Lung (tissue), 12 donors: Measurements from ENCODE around the gene PTPRD. TPM values are rescaled to one million over a fixed set of nuclear protein-coding genes. Genes with fewer than 3 reads are reported as not detected.
"Not testable (repeated sequence)": the region's sequence is repeated elsewhere in the genome, so short reads cannot be mapped to it uniquely, and the experiment has no call there.

Experiments used
- ATAC-seq: fragments of 200-7000 bp; cut with Tn5 transposase; one replicate; pipeline ENCODE4 v1.9.1; 2020; ENCODE audit warnings: moderate number of reproducible peaks; ENCODE audit not compliant: insufficient read depth, low FRiP score
- DNase-seq, 3 donors: peaks; one replicate each; pipeline ENCODE4 v3.0.0-alpha.2; 2013 to 2017
- H3K27ac ChIP-seq, 2 donors: one replicate each; pipeline ENCODE4 v1.5.1; 2013; ENCODE audit warnings: mild to moderate bottlenecking in 2 of 2, moderate library complexity in 2 of 2, control low read depth in 1 of 2, inconsistent platforms in 1 of 2, low read depth in 1 of 2, low read length in 1 of 2
- H3K27me3 ChIP-seq, 3 donors: one replicate each; pipeline ENCODE4 v1.5.1; 2013; ENCODE audit warnings: low read length in 2 of 3; ENCODE audit not compliant: control insufficient read depth in 3 of 3, insufficient read depth in 3 of 3
- H3K36me3 ChIP-seq, 4 donors: one replicate each; pipeline ENCODE4 v1.5.1; 2013; ENCODE audit warnings: low read length in 4 of 4, mild to moderate bottlenecking in 1 of 4, moderate library complexity in 1 of 4; ENCODE audit not compliant: control insufficient read depth in 4 of 4, insufficient read depth in 4 of 4
- H3K4me1 ChIP-seq, 5 donors: one replicate each; pipeline ENCODE4 v1.5.1; 2013; ENCODE audit warnings: low read length in 5 of 5, mild to moderate bottlenecking in 2 of 5, moderate library complexity in 1 of 5; ENCODE audit not compliant: control insufficient read depth in 5 of 5, insufficient read depth in 5 of 5
- H3K4me3 ChIP-seq: one replicate; pipeline ENCODE4 v1.5.1; 2013; ENCODE audit warnings: mild to moderate bottlenecking, control low read depth, moderate library complexity
- H3K9ac ChIP-seq, 2 donors: one replicate each; pipeline ENCODE4 v1.5.1; 2013; ENCODE audit warnings: low read length in 2 of 2, control low read depth in 1 of 2; ENCODE audit not compliant: insufficient read depth in 1 of 2
- H3K9me3 ChIP-seq, 4 donors: one replicate each; pipeline ENCODE4 v1.5.1; 2013; ENCODE audit warnings: low read length in 3 of 4, mild to moderate bottlenecking in 1 of 4, moderate library complexity in 1 of 4; ENCODE audit not compliant: control insufficient read depth in 4 of 4, insufficient read depth in 3 of 4
- WGBS, 2 donors: extraction: QIAGEN DNeasy Blood & Tissue Kit; methylation state at CpG; one replicate each; pipeline ENCODE4 v1.1.7; 2013; 5-methylcytosine and 5-hydroxymethylcytosine counted together
- polyA plus RNA-seq, 2 donors: library from polyadenylated mRNA; stranded (reverse); fragments of 200-250 nt; gene quantifications; one replicate each; pipeline ENCODE4 v1.2.1, GENCODE V29; 2013
- total RNA-seq, 2 donors: library from RNA; depleted of rRNA in 1 of 2; stranded (reverse); fragments of >200 nt in 1 of 2; gene quantifications; one replicate each; pipeline ENCODE4 v1.2.1, GENCODE V29; 2014 to 2021
- TF ChIP-seq, protein P1 (sequence below): IDR thresholded peaks from 2 replicates; pipeline ENCODE4 v1.5.1; 2012; ENCODE audit warnings: mild to moderate bottlenecking; ENCODE audit errors: control extremely low read depth, extremely low read depth
- donor health status: control.
- donor health status: control.
- donor health status: Bipolar disorder and iron deficiency.
- donor health status: healthy.
- donor health status: DM: yes; HTN: yes; CAD: no.

The PTPRD gene
- total and polyA plus RNA-seq, 4 donors, result 1.9 to 145 (median 13.7) TPM

DNA sequence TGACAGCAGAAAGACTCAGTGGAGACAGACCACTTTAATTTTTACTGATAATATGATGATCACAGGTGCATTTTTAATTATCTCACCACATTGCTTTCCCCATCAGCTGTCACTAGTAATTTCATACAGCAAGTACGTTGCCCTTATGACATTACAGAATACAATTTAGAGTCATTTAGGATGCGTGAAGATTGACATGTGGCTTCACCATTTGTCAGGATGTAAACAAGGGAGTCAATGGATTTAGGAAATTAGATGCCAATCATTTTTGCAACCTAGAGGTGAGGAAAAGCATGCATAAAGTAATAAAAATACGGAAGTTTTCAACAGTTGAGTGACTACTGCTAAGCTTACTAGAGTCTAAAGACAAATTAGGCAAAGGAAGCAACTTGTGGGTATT, 1129.6 kb downstream of the PTPRD start:
- no peak overlapping the region for H3K4me3 ChIP-seq
- no peak overlapping the region for H3K9ac ChIP-seq
- 52 to 62% methylated on average over 3 of the region's 3 CpGs for WGBS, 2 donors
- no peaks in the 10 kb centered on the region for H3K27me3 ChIP-seq
- DNase-seq, result no peak
- H3K36me3 ChIP-seq, result no peaks in the 10 kb centered on the region
- peaks cover 0 to 8% (median 0%) of the 10 kb centered on the region in 5 donors for H3K4me1 ChIP-seq
- H3K9me3 ChIP-seq, result no peaks in the 10 kb centered on the region
- ATAC-seq, result no peak
- no peak overlapping the region for H3K27ac ChIP-seq
- TF ChIP-seq, protein P1, sequence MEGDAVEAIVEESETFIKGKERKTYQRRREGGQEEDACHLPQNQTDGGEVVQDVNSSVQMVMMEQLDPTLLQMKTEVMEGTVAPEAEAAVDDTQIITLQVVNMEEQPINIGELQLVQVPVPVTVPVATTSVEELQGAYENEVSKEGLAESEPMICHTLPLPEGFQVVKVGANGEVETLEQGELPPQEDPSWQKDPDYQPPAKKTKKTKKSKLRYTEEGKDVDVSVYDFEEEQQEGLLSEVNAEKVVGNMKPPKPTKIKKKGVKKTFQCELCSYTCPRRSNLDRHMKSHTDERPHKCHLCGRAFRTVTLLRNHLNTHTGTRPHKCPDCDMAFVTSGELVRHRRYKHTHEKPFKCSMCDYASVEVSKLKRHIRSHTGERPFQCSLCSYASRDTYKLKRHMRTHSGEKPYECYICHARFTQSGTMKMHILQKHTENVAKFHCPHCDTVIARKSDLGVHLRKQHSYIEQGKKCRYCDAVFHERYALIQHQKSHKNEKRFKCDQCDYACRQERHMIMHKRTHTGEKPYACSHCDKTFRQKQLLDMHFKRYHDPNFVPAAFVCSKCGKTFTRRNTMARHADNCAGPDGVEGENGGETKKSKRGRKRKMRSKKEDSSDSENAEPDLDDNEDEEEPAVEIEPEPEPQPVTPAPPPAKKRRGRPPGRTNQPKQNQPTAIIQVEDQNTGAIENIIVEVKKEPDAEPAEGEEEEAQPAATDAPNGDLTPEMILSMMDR, result no peak

GRCh38 chr9:9478741-9479140, 1134.1 kb downstream of the PTPRD start:
- DNase-seq (peak in 2 of 3 donors; percentile 73 to 85), ATAC-seq (no peak)
- H3K9ac ChIP-seq, result no peak overlapping the region
- no peak overlapping the region for H3K27ac ChIP-seq
- TF ChIP-seq, protein P1, result no peak
- no peaks in the 10 kb centered on the region for H3K9me3 ChIP-seq
- WGBS, 2 donors, result 58 to 70% methylated on average over 3 of the region's 3 CpGs
- H3K4me3 ChIP-seq, result no peak overlapping the region
- H3K4me1 ChIP-seq, result peaks cover 0 to 9% (median 0%) of the 10 kb centered on the region in 5 donors
- H3K27me3 ChIP-seq, result no peaks in the 10 kb centered on the region
- no peaks in the 10 kb centered on the region for H3K36me3 ChIP-seq

DNA sequence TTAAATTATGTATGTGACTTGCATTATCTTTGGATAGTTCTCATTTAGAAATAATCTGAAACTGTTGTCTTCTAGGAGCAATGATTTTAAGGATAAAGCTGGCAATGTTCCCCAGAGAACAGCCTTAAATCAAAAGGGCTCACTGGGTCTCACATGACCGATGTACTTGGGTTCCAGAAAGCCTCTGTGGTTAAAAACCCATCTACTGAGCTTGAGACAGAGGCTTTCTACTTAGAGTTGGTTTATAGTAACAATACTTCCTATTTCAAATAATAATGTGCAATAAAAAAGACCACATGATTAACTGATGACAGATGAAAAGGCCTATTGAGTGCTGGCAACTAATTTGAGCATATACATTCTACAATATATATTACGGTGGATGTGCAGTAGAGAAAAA, 1143.5 kb downstream of the PTPRD start:
- Histone ChIP-seq H3K4me3 (no peak overlapping the region), H3K27me3 (no peaks in the 10 kb centered on the region), H3K27ac (no peak overlapping the region), H3K9ac (no peak overlapping the region), H3K4me1 (no peaks in the 10 kb centered on the region), H3K9me3 (no peaks in the 10 kb centered on the region), H3K36me3 (no peaks in the 10 kb centered on the region)
- TF ChIP-seq, protein P1, result no peak
- WGBS, 2 donors, result 71 to 78% methylated on average over 2 of the region's 2 CpGs
- peak in 2 of 3 donors; percentile 5 to 9 for DNase-seq
- ATAC-seq, result no peak

- DNase-seq, result not testable (repeated sequence)
Observed at GRCh38 chr9:9441874-9442273, 1170.9 kb downstream of the PTPRD start.

More at GRCh38 chr9:9441874-9442273, 1170.9 kb downstream of the PTPRD start:
- ATAC-seq, H3K4me3 ChIP-seq, H3K9ac ChIP-seq, H3K4me1 ChIP-seq, H3K36me3 ChIP-seq, H3K9me3 ChIP-seq, H3K27ac ChIP-seq, H3K27me3 ChIP-seq: not testable (repeated sequence)
- WGBS, 2 donors, result 94 to 96% methylated on average over 14 to 17 of the region's 19 CpGs
